Measurements from ENCODE around the gene SNAP25. TPM values are rescaled to one million over a fixed set of nuclear protein-coding genes. Genes with fewer than 3 reads are reported as not detected.

SNAP25 gene
- total RNA-seq, 2 experiments from 2014 or later, result not detected

DNA sequence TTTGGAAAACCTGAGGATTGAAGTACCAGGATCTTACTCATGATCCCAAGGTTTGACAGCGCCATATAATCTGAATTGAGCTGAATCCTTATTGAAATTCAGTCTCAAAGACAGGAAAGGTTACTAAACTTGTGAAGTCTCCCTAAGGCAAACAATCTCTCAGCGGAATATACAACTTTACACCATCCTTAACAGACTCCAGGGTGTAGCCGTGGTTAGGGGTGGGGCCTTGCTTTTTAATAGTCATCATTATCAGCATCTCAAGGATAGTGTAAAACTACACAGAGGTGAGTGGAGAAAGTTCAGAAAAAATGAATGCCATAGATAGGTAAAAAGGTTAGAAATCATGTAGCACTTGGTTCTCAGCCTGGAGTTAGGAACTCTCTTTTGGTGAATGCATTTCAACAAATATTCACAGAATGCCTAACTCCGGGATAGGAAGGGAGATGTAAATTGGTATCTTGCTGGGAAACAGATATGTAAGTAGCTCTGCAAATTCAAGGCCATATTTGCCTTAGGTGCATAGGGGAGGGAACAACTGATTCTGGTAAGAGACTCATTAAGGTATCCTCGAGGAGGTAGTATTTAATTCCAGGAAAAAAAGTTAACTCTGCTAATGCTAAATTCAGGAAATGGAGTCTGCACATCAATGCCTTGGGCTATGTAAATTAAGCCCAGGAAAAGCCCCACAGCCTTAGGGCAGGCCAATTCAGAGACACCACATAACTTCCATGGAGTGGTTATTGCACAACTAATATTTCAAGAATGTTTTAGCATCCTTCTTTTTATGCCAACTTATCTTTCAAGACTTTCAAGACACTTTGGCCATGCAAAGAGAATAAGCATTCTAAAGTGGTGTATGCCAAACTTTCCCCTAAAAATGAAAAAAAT, 61.6 kb downstream of the SNAP25 start:
- Mint-ChIP-seq H3K4me1 (ENCODE audit: low read depth) (no peaks in the 10 kb centered on the region), H3K9me3 (no peaks in the 10 kb centered on the region), H3K27ac (no peak overlapping the region), H3K27me3 (peaks cover 13% of the 10 kb centered on the region), H3K4me3 (no peak overlapping the region), H3K36me3 (ENCODE audit: low read depth) (no peaks in the 10 kb centered on the region)
- ChIA-PET CTCF (interaction anchor here (1.1 kb wide), 1 partner anchor 49 kb away, joined by 3 read pairs; no protein-coding TSS in a partner anchor), POLR2A (no interaction called here)
- intact Hi-C loops (cut with micrococcal nuclease), result no loop called here
- no peak for DNase-seq
- TF ChIP-seq, protein P1, sequence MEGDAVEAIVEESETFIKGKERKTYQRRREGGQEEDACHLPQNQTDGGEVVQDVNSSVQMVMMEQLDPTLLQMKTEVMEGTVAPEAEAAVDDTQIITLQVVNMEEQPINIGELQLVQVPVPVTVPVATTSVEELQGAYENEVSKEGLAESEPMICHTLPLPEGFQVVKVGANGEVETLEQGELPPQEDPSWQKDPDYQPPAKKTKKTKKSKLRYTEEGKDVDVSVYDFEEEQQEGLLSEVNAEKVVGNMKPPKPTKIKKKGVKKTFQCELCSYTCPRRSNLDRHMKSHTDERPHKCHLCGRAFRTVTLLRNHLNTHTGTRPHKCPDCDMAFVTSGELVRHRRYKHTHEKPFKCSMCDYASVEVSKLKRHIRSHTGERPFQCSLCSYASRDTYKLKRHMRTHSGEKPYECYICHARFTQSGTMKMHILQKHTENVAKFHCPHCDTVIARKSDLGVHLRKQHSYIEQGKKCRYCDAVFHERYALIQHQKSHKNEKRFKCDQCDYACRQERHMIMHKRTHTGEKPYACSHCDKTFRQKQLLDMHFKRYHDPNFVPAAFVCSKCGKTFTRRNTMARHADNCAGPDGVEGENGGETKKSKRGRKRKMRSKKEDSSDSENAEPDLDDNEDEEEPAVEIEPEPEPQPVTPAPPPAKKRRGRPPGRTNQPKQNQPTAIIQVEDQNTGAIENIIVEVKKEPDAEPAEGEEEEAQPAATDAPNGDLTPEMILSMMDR (IDR thresholded peaks at IDR 0.05), result no peak
- no peak for ATAC-seq

- POLR2A ChIA-PET, result no interaction called here
- H3K27me3 Mint-ChIP-seq, result peaks cover 13% of the 10 kb centered on the region
- no peaks in the 10 kb centered on the region for H3K9me3 Mint-ChIP-seq
- no peak overlapping the region for H3K4me3 Mint-ChIP-seq
- intact Hi-C loops (cut with micrococcal nuclease), result no loop called here
- TF ChIP-seq, protein P1 (IDR thresholded peaks at IDR 0.05), result no peak
- H3K36me3 Mint-ChIP-seq (ENCODE audit: low read depth), result no peaks in the 10 kb centered on the region
- ATAC-seq (no peak), DNase-seq (no peak)
- CTCF ChIA-PET, result interaction anchor here (1.0 kb wide), 1 partner anchor 304 kb away, joined by 3 read pairs; no protein-coding TSS in a partner anchor
- H3K4me1 Mint-ChIP-seq (ENCODE audit: low read depth), result no peaks in the 10 kb centered on the region
- no peak overlapping the region for H3K27ac Mint-ChIP-seq
Measured at GRCh38 chr20:10281911-10282310, 63.3 kb downstream of the SNAP25 start.

DNA sequence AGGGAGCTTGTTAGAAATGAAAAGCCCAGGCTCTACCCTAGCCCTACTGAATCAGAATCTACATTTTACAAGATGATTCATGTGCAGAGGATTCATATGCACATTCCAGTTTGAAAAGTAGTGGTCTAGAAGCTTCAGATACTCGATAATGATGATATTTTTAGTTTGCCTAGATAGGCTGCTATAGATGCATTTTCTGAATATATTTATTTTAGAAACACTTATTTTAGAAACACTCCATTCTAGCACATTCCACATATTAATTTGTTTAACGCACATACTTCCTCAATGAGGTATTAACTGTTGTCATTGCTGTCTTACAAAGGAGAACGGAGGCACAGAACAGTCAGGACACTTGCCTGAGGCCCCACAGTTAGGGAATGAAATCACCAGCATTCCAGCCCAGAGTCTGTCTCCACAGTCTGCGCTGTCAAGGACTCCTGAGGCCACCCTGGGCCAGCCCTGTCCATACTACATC, 64.4 kb downstream of the SNAP25 start:
- ATAC-seq (no peak), DNase-seq (no peak)
- Mint-ChIP-seq H3K27ac (no peak overlapping the region), H3K9me3 (no peaks in the 10 kb centered on the region), H3K36me3 (ENCODE audit: low read depth) (no peaks in the 10 kb centered on the region), H3K27me3 (peaks cover 10% of the 10 kb centered on the region), H3K4me3 (no peak overlapping the region), H3K4me1 (ENCODE audit: low read depth) (no peaks in the 10 kb centered on the region)
- ChIA-PET CTCF (no interaction called here), POLR2A (interaction anchor here (1.1 kb wide), 1 partner anchor 50 kb away, joined by 3 read pairs; no protein-coding TSS in a partner anchor)
- intact Hi-C loops (cut with micrococcal nuclease), result no loop called here
- TF ChIP-seq, protein P1 (IDR thresholded peaks at IDR 0.05), result no peak

DNA sequence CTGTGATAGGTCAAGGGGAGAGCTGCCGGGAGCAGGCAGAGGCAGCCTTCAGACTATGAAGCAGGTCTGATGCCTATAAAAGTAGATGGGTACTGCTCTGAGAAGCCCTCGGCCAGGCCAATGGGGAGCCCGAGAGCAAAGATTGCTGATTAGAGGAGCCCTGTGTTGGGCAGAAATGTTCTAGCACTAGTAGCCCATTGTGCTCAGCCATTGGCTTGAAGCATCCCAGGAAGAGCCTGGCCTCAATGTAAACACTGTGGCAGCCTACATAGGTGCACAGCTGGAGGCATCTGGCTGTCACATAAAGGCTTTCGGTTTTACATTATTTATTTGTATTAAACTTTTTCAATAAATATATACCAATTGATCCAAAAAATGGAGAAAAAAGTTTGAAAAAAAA, 67.7 kb downstream of the SNAP25 start:
- H3K27me3 Mint-ChIP-seq, result peaks cover 8% of the 10 kb centered on the region
- H3K36me3 Mint-ChIP-seq (ENCODE audit: low read depth), result no peaks in the 10 kb centered on the region

More for the DNA sequence above, 67.7 kb downstream of the SNAP25 start:
- no peak overlapping the region for H3K4me3 Mint-ChIP-seq
- DNase-seq (no peak), ATAC-seq (no peak)
- TF ChIP-seq, protein P1 (IDR thresholded peaks at IDR 0.05), result no peak
- intact Hi-C loops (cut with micrococcal nuclease), result no loop called here
- no peaks in the 10 kb centered on the region for H3K9me3 Mint-ChIP-seq
- ChIA-PET POLR2A (no interaction called here), CTCF (no interaction called here)
- H3K27ac Mint-ChIP-seq, result no peak overlapping the region
- H3K4me1 Mint-ChIP-seq (ENCODE audit: low read depth), result no peaks in the 10 kb centered on the region
